Caki2 (cell line): ENCODE data around the gene PSMA3. TPM values are rescaled to one million over a fixed set of nuclear protein-coding genes. Genes with fewer than 3 reads are reported as not detected.
A peak's percentile ranks its signal among the peaks of the same experiment; 100 is the strongest.

Source experiments
- DNase-seq: peaks from one replicate; pipeline ENCODE4 v3.0.0-alpha.2; 2015; ENCODE audit warnings: low read depth
- in situ Hi-C: cut with HindIII; loops from 2 replicates; pipeline ENCODE4 v1.10.0; 2016; ENCODE audit warnings: low sequenced_read_pairs, low pct_unique_long_range_greater_than_20kb, mixed read lengths
- total RNA-seq: library from RNA; depleted of rRNA; stranded (reverse); fragments of >200 nt; shearing (Covaris generic); gene quantifications from 2 replicates; pipeline ENCODE4 v1.2.3, GENCODE V29; 2014; ENCODE audit warnings: low replicate concordance; rRNA removed

The PSMA3 gene
- total RNA-seq, 1 experiment from 2014 or later: 135 TPM

GRCh38 chr14:58294201-58294600 lies 49.6 kb downstream of the PSMA3 start:
- in situ Hi-C loops: no loop called here
- no peak for DNase-seq

DNA sequence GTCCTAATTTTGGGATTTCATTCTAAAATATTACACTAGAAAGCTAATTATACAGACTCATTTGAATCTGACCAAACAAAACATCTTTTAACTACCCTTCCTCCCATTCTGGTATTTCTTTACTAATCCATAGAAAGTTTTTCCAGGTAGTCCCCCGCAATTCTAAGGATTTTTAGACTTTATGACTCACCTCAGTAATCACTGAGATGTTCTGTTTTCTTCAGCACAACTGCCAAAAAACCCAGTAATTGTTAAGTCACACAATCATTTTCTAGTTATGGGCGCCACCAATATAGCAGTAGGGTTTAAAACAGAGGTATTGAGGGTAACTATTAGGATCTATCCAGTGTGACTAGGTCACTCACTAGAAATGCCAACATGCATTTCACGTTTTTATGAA lies 52.1 kb downstream of the PSMA3 start:
- no peak for DNase-seq
- in situ Hi-C loops: no loop called here

- DNase-seq: no peak
- in situ Hi-C loops: no loop called here
Observed at GRCh38 chr14:58297412-58297761, 52.7 kb downstream of the PSMA3 start.

GRCh38 chr14:58297762-58298476 lies 53.3 kb downstream of the PSMA3 start:
- in situ Hi-C loops: no loop called here
- DNase-seq: peak; percentile 99

- DNase-seq: no peak
- in situ Hi-C loops: no loop called here
Observed at GRCh38 chr14:58298477-58299400, 54.1 kb downstream of the PSMA3 start, which contains the start of gene ARID4A. Gene ARID4A, plus strand, starts transcription at chr14:58298555. Its CDS starts 1,300 bp downstream, at chr14:58299855.

DNA sequence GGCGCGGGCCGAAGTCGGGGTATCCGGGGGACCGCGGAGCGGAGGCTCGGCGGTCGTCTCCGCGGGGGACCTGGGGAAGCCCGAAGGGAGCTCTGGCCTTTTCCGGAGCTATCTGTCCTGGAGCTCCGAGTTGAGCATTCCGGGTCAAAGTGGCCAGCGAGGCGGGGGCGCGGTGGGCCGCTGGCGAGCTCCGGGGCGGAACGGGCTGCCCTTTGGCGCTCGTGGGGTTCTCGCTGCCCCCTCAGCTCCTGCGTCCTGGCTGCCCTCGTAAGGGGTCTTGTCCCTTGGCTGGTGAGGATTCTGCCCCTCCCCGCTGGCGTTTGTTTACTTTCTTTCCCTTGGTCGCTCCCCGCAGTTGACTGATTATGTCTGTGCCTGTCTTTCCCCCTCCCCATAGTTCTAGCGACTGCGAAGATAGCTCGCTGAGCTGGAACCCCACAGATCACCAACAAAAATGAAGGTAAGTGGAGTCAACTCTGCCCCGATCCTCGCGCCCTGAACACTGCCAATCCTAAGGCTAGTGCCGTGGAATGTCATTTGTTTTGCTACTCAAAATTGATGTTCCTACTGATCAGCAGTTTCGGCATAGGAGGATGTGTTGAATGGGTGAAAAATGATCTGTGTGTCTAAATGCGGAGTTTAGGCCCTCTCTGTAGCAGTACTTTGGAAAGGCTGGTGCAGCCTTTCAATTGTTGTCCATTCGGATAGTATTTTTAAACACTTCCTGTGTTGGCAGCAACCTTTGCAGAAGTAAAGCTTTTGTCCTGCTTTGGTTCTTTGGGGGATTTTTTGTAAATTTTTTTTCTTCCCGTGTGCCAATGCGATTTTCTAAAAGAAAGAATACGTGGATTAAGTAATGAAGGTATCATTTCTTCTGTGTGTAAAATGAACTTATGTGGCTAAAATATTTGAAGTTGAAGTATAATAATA lies 55.0 kb downstream of the PSMA3 start:
- in situ Hi-C loops: no loop called here
- peak; percentile 14 for DNase-seq

GRCh38 chr14:58301416-58301815 lies 56.8 kb downstream of the PSMA3 start:
- in situ Hi-C loops: no loop called here

GRCh38 chr14:58305730-58306129 lies 61.1 kb downstream of the PSMA3 start:
- DNase-seq: no peak
- in situ Hi-C loops: no loop called here

More at GRCh38 chr14:58301416-58301815, 56.8 kb downstream of the PSMA3 start:
- DNase-seq: no peak

DNA sequence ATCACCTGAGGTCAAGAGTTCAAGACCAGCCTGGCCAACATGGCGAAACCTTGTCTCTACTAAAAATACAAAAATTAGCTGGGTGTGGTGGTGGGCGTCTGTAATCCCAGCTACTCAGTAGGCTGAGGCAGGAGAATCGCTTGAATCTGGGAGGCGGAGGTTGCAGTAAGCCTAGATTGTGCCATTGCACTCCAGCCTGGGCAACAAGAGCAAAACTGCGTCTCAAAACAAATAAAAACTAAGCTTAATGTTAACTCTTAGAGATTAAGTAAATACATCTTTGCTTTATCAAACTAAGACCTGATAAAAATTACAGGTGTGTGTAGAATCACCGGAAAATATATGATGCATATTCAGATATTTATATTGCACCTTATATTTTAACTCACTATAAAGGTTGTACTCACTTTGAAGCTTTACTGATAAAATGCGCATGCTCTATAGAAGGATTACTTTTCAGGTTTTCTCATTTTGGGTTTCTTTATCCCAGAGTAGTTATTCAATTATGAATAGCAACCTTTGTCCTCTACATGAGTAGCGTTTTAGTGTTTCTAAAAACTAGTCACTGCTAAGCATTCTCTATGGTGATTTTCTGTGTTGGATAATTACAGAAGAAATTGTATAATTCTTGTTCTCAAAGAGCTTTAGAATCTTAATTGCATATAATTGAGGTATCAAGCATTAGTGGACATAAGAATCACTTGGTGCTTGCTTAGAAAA lies 63.1 kb downstream of the PSMA3 start:
- in situ Hi-C loops: no loop called here
- no peak for DNase-seq

DNA sequence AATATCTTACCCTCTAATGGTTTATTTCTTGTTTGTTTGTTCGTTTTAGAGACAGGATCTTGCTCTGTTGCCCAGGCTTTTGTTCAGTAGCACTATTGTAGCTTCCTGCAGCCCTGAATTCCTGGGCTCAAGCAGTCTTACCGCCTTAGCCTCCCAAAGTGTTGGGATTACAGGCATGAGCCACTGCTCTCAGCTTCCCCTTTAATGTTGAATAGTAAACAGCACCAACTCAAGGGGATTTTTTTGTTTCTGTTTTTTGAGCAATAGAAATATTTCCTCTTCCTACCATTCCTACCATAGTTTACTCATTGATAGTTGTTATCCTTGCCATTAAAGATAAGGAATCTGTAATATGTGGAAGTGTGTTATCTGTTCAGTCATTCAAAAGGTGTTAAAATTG lies 64.4 kb downstream of the PSMA3 start:
- in situ Hi-C loops: no loop called here
- DNase-seq: no peak

DNA sequence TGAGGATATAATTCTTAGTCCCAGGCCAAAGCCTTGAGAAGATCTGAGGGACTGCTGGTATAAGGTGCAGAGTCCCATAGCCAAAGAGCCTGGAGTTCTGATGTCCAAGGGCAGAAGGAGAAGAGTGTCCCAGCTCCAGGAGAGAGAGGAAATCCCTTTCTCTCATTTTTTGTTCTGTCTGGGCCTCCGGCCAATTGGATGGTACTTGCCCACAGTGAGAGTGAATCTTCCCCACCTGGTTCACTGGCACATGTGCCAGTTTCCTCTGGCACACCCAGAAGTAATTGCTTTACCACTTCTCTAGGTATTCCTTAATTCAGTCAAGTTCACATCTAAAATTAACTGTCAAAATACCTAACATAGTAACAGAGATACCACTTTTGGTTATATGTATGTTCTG lies 69.1 kb downstream of the PSMA3 start:
- DNase-seq: no peak
- in situ Hi-C loops: no loop called here

DNA sequence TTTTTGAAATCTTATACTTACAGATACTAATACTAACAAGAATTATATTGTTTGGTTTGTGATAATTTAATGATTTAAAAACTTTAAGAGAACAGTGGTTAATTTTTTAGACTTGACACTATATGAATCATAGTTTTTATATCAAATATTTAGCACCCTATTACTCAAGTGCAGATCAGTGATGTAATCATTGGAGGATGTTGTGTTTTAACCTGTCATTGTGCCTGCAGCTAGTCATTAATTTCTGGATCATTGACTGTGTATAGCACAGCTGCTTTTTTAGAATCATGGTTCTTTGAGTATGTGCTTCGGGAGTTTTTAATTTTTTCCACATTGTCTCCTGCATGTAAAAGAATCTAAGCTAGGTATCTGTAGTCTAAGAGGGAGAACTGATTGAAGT lies 71.0 kb downstream of the PSMA3 start:
- DNase-seq: no peak
- in situ Hi-C loops: no loop called here

Other genes starting within 250 kb of the PSMA3 start
- gene ARMH4, start 92.6 kb upstream of the PSMA3 start, total RNA-seq: 0.10 and 0.35 TPM in 2 replicates
- gene ACTR10, start 44.7 kb upstream of the PSMA3 start, total RNA-seq: 61.0 and 133 TPM in 2 replicates
- gene ARID4A, start 53.7 kb downstream of the PSMA3 start, total RNA-seq: 1.8 and 2.1 TPM in 2 replicates
- gene TOMM20L, start 151.1 kb downstream of the PSMA3 start, total RNA-seq: not detected in 2 replicates
- gene TIMM9, start 182.7 kb downstream of the PSMA3 start, total RNA-seq: 36.6 and 76.6 TPM in 2 replicates
- gene KIAA0586, start 182.9 kb downstream of the PSMA3 start, total RNA-seq: 0.78 and 6.4 TPM in 2 replicates